Nephron (organoid): ENCODE results near the gene CD58.

ENCODE experiments used
- H3K27ac Mint-ChIP-seq, 3 experiments: 2 replicates each; pipeline ENCODE4 v1.8.0; 2020; ENCODE audit warnings: mixed read lengths in 3 of 3, mild to moderate bottlenecking in 2 of 3, moderate library complexity in 1 of 3
- H3K27me3 Mint-ChIP-seq: 2 replicates; pipeline ENCODE4 v1.8.0; 2021; ENCODE audit warnings: low read depth, mild to moderate bottlenecking, moderate library complexity, mixed read lengths
- H3K36me3 Mint-ChIP-seq: 2 replicates; pipeline ENCODE4 v1.8.0; 2020; ENCODE audit warnings: low read depth, mixed read lengths
- H3K4me1 Mint-ChIP-seq: 2 replicates; pipeline ENCODE4 v1.8.0; 2020; ENCODE audit warnings: mixed read lengths
- H3K4me3 Mint-ChIP-seq, 3 experiments: 2 replicates each; pipeline ENCODE4 v1.8.0; 2020; ENCODE audit warnings: mild to moderate bottlenecking in 3 of 3, mixed read lengths in 3 of 3, moderate library complexity in 2 of 3
- H3K9me3 Mint-ChIP-seq: 2 replicates; pipeline ENCODE4 v1.8.0; 2020; ENCODE audit warnings: mixed read lengths
- TF ChIP-seq, protein P1 (sequence below), 3 experiments: fragments of 200-600 bp; sonication (generic); IDR thresholded peaks; one replicate each; pipeline ENCODE4 v1.5.0; 2021; ENCODE audit warnings: antibody characterized with exemption in 3 of 3; ENCODE audit not compliant: unreplicated experiment in 3 of 3

Gene CD58

DNA sequence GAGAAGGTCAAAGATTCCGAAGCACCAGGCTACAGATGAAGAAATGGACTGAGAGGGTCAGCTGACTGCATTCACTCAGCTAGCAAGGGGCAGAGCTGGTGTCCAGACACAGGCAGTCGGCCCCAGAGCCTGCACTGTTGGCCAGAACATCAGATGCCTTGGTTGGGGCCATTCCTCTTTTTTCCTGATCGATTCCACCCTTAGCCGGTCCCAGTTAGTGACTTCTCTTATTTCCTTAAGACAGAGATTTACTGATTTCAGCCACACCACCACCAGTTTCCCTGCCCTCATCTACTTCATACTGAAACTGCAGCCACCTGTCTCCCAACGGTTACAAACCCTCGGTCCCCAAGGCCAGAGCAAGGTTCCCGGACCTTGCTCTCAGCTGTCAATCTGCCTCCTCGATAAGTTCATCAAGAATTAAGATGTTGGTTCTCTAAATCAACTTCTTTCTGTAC lies 11.5 kb downstream of the CD58 start:
- H3K36me3 Mint-ChIP-seq: peaks cover 16% of the 10 kb centered on the region
- H3K4me3 Mint-ChIP-seq: no peak overlapping the region
- no peak overlapping the region for H3K27ac Mint-ChIP-seq
- H3K4me1 Mint-ChIP-seq: no peaks in the 10 kb centered on the region
- TF ChIP-seq, protein P1, sequence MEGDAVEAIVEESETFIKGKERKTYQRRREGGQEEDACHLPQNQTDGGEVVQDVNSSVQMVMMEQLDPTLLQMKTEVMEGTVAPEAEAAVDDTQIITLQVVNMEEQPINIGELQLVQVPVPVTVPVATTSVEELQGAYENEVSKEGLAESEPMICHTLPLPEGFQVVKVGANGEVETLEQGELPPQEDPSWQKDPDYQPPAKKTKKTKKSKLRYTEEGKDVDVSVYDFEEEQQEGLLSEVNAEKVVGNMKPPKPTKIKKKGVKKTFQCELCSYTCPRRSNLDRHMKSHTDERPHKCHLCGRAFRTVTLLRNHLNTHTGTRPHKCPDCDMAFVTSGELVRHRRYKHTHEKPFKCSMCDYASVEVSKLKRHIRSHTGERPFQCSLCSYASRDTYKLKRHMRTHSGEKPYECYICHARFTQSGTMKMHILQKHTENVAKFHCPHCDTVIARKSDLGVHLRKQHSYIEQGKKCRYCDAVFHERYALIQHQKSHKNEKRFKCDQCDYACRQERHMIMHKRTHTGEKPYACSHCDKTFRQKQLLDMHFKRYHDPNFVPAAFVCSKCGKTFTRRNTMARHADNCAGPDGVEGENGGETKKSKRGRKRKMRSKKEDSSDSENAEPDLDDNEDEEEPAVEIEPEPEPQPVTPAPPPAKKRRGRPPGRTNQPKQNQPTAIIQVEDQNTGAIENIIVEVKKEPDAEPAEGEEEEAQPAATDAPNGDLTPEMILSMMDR (IDR thresholded peaks at IDR 0.05; ENCODE audit: unreplicated experiment in 3 of 3): no peak
- H3K9me3 Mint-ChIP-seq: peaks cover 12% of the 10 kb centered on the region
- H3K27me3 Mint-ChIP-seq: no peaks in the 10 kb centered on the region

DNA sequence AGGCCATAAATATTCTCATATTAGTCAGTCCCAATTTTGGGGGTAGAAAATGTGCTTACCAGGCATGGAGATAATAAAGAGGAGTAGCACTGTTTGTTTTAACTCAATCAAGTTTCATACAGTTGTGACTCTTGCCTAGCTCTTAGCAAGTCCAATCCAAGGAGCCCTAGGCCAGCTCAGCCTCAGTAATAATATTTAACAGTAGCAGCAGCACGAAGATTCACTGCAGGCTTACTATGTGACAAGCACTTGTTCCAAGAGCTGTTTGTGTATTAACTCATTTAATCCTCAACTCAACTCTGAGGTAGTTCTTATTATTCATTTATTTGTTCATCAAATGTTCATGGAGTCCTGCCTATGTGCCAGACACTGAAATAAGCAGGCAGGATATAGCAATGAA lies 12.3 kb downstream of the CD58 start:
- Mint-ChIP-seq H3K4me1 (no peaks in the 10 kb centered on the region), H3K27ac (no peak overlapping the region), H3K9me3 (peaks cover 6% of the 10 kb centered on the region), H3K36me3 (peaks cover 12% of the 10 kb centered on the region), H3K27me3 (no peaks in the 10 kb centered on the region), H3K4me3 (no peak overlapping the region)
- TF ChIP-seq, protein P1 (IDR thresholded peaks at IDR 0.05; ENCODE audit: unreplicated experiment in 3 of 3): no peak

DNA sequence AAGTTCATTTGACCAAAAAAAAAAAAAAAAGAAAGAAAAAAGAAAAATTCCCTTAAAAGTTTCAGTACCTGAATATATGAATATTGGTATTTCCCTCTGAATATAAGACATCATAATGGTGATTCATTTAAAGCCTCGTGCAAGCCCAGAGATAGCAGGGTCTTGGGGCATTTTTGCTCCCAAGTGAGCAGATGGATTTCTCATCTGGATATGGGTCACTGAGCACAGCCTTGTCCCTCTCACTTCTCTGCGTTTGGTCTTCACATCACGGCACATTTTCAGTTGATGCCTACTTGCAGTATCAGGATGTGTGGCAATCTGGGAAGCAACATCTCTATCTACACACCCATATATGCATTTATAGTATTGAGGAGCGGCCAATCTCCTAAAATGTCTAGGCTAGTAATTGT lies 12.7 kb downstream of the CD58 start:
- no peaks in the 10 kb centered on the region for H3K27me3 Mint-ChIP-seq
- peaks cover 9% of the 10 kb centered on the region for H3K36me3 Mint-ChIP-seq

DNA sequence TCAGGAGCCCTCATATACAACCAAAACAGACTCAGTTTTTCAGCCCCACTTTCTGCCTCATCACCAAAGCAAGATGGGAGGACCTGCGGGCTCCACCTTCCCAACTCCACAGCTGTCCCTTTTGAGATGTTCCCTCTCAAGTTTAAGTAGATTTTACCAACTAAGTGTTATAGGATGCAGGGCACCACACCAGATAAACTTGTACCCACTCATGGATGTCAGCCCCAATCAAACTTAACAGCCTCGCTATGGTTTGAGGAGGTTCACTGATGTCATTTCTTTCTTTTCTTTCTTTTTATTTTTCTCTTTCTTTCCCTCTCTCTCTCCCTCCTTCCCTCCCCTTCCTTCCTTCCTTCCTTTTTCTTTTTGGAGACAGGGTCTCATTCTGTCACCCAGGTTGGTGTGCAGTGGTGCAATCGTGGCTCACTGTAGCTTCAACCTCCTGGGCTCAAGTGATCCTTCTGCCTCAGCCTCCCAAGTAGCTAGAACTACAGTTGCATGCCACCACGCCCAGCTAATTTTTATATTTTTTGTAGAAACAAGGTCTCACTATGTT lies 13.4 kb downstream of the CD58 start:
- TF ChIP-seq, protein P1 (IDR thresholded peaks at IDR 0.05; ENCODE audit: unreplicated experiment in 3 of 3): no peak
- Mint-ChIP-seq H3K4me1 (no peaks in the 10 kb centered on the region), H3K27ac (no peak overlapping the region), H3K4me3 (no peak overlapping the region), H3K9me3 (peaks cover 2% of the 10 kb centered on the region), H3K36me3 (peaks cover 2% of the 10 kb centered on the region), H3K27me3 (no peaks in the 10 kb centered on the region)

More for the DNA sequence above, 12.7 kb downstream of the CD58 start:
- Mint-ChIP-seq H3K27ac (no peak overlapping the region), H3K4me1 (no peaks in the 10 kb centered on the region), H3K9me3 (peaks cover 4% of the 10 kb centered on the region), H3K4me3 (no peak overlapping the region)
- TF ChIP-seq, protein P1 (IDR thresholded peaks at IDR 0.05; ENCODE audit: unreplicated experiment in 3 of 3): no peak

DNA sequence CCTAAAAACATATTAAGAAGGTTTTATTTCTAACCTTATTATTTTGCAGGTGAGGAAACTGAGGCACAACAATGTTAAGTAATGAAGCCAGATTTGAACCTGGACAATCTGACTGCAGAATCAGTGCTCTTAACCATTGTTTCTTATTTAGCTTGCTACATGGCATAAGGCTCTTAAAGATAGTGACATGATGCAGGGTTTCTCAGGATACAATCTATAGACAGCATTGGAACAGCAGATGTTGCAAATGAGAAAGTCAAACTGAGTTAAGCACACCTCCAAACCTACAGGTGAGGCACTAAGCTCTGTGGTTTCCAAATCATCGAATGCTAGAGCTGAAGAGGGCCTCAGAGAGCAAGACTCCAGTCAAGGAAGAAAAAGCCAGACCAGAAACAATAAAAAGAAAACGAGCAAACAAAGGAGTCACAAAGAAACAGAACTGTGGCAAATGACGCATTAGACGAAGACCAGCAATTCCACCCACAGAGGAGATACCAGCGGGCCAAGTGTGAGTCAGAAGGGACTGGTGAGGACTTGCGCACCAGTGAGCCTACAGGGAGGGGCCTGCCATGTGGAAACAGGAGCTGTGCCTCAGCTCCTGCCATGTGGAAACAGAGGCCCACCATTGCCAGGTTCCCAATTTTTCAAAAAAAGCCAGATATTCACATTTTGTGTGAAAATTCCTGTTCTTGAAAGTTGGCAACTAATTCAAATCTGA lies 14.4 kb downstream of the CD58 start:
- Mint-ChIP-seq H3K9me3 (no peaks in the 10 kb centered on the region), H3K4me1 (no peaks in the 10 kb centered on the region), H3K4me3 (no peak overlapping the region), H3K27me3 (no peaks in the 10 kb centered on the region), H3K27ac (no peak overlapping the region), H3K36me3 (no peaks in the 10 kb centered on the region)
- TF ChIP-seq, protein P1 (IDR thresholded peaks at IDR 0.05; ENCODE audit: unreplicated experiment in 3 of 3): no peak

DNA sequence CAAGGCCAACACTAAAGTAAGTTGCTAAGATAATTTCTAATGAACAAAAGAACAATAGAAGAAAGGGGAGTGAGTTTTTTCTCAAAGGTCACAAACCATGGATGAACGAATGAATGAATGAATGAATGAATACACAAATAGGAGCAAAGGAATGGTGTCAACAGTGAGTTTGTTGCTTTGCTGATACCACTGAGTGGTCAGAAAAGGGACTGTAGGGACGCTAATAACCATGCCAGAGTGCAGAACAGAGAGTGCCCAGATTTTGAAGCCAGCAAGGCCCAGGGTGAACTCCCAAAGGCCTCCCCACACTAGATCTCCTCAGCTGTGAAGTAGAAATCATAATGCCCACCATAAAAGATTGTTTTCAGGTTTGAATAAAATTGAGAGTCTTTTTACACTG lies 15.9 kb downstream of the CD58 start:
- Mint-ChIP-seq H3K27ac (no peak overlapping the region), H3K36me3 (no peaks in the 10 kb centered on the region), H3K4me3 (no peak overlapping the region), H3K27me3 (no peaks in the 10 kb centered on the region), H3K4me1 (no peaks in the 10 kb centered on the region), H3K9me3 (no peaks in the 10 kb centered on the region)
- TF ChIP-seq, protein P1 (IDR thresholded peaks at IDR 0.05; ENCODE audit: unreplicated experiment in 3 of 3): no peak
